GM21723 (cell line): ENCODE results near the gene CLSTN2.

Experiments
- ATAC-seq: cut with Tn5 transposase; IDR thresholded peaks from one replicate; pipeline ENCODE4 v1.9.1; 2021; ENCODE audit warnings: mild to moderate bottlenecking, moderate library complexity; ENCODE audit not compliant: unreplicated experiment

CLSTN2 gene

GRCh38 chr3:140145528-140145927, 210.5 kb downstream of the CLSTN2 start:
- ATAC-seq, result no peak

- no peak for ATAC-seq
These were observed 211.7 kb downstream of the CLSTN2 start for GRCh38 chr3:140146668-140147067.

GRCh38 chr3:140147965-140148490, 213.0 kb downstream of the CLSTN2 start:
- ATAC-seq, result no peak

- no peak for ATAC-seq
These were observed 213.9 kb downstream of the CLSTN2 start for GRCh38 chr3:140148824-140149390.

- ATAC-seq, result no peak
These were observed 216.3 kb downstream of the CLSTN2 start for GRCh38 chr3:140151321-140151720.

GRCh38 chr3:140152851-140153639, 218.1 kb downstream of the CLSTN2 start:
- ATAC-seq, result peak; percentile 57

- peak; percentile 13 for ATAC-seq
These were observed 218.8 kb downstream of the CLSTN2 start for GRCh38 chr3:140153736-140154135.

- no peak for ATAC-seq
These were observed 222.2 kb downstream of the CLSTN2 start for GRCh38 chr3:140157161-140157560.

- no peak for ATAC-seq
These were observed 224.7 kb downstream of the CLSTN2 start for GRCh38 chr3:140159646-140160045.

- ATAC-seq, result no peak
These were observed 225.6 kb downstream of the CLSTN2 start for GRCh38 chr3:140160553-140160952.

- ATAC-seq, result no peak
These were observed 227.6 kb downstream of the CLSTN2 start for GRCh38 chr3:140162551-140162950.

GRCh38 chr3:140163159-140163763, 228.3 kb downstream of the CLSTN2 start:
- no peak for ATAC-seq

- ATAC-seq, result no peak
These were observed 229.2 kb downstream of the CLSTN2 start for GRCh38 chr3:140164156-140164555.

- ATAC-seq, result no peak
These were observed 230.1 kb downstream of the CLSTN2 start for GRCh38 chr3:140164922-140165590.

- ATAC-seq, result no peak
These were observed 230.8 kb downstream of the CLSTN2 start for GRCh38 chr3:140165781-140166180.

- ATAC-seq, result no peak
These were observed 232.0 kb downstream of the CLSTN2 start for GRCh38 chr3:140166861-140167599.

- ATAC-seq, result no peak
These were observed 232.8 kb downstream of the CLSTN2 start for GRCh38 chr3:140167600-140168281.

- ATAC-seq, result peak; percentile 99
These were observed 235.6 kb downstream of the CLSTN2 start for GRCh38 chr3:140170612-140171011.

- ATAC-seq, result no peak
These were observed 241.5 kb downstream of the CLSTN2 start for GRCh38 chr3:140176526-140176925.

- no peak for ATAC-seq
These were observed 243.0 kb downstream of the CLSTN2 start for GRCh38 chr3:140177943-140178342.
